ENCODE results near the gene PLSCR3.

- TF ChIP-seq CTCF (IDR thresholded peaks at IDR 0.05; ENCODE audit: extremely low read depth in 1 of 2, insufficient read depth in 1 of 2, low read depth in 1 of 2, low read length in 2 of 2) (no peak), POLR2A (IDR thresholded peaks at IDR 0.05; ENCODE audit: low read depth, low read length) (no peak), FOS (IDR thresholded peaks at IDR 0.05; ENCODE audit: borderline replicate concordance, insufficient read depth, low read length) (no peak)
Measured at GRCh38 chr17:7440113-7440833, 45.9 kb upstream of the PLSCR3 start.

Measured in endothelial cell of umbilical vein (primary cell).